Ascending aorta (tissue), 2 donors: ENCODE results near the gene WAS. TPM values are rescaled to one million over a fixed set of nuclear protein-coding genes. Genes with fewer than 3 reads are reported as not detected.
"Not testable (repeated sequence)": the region's sequence is repeated elsewhere in the genome, so short reads cannot be mapped to it uniquely, and the experiment has no call there.

ENCODE experiments used
- DNase-seq, 2 donors: peaks; one replicate each; pipeline ENCODE4 v3.0.0-alpha.2; 2019; ENCODE audit warnings: low spot score in 2 of 2
- H3K27ac ChIP-seq, 2 donors: fragments of 200-600 bp; sonication (generic); one replicate each; pipeline ENCODE4 v1.5.1; 2016 to 2017; ENCODE audit warnings: mild to moderate bottlenecking in 1 of 2
- H3K27me3 ChIP-seq: fragments of 200-600 bp; sonication (generic); one replicate; pipeline ENCODE4 v1.5.1; 2017
- H3K36me3 ChIP-seq, 2 donors: fragments of 200-600 bp; sonication (generic); one replicate each; pipeline ENCODE4 v1.5.1; 2016
- H3K4me1 ChIP-seq, 2 donors: fragments of 200-600 bp; sonication (generic); one replicate each; pipeline ENCODE4 v1.5.1; 2016 to 2017; ENCODE audit warnings: mild to moderate bottlenecking in 1 of 2
- H3K4me3 ChIP-seq, 2 donors: fragments of 200-600 bp; sonication (generic); one replicate each; pipeline ENCODE4 v1.5.1; 2016 to 2017; ENCODE audit warnings: mild to moderate bottlenecking in 1 of 2
- H3K9me3 ChIP-seq, 2 donors: fragments of 200-600 bp; sonication (generic); one replicate each; pipeline ENCODE4 v1.5.1; 2016
- CTCF ChIP-seq, 3 experiments: fragments of 200-600 bp in 2 of 3; fragments of 450-650 bp in 1 of 3; sonication (generic) in 2 of 3; IDR thresholded peaks; one replicate each; pipeline ENCODE4 v1.5.1; 2016 to 2019; ENCODE audit warnings: antibody characterized with exemption in 3 of 3, mild to moderate bottlenecking in 1 of 3, moderate library complexity in 1 of 3
- intact Hi-C: fragments of 100-400 bp; cut with DNase I; formaldehyde crosslinking; loops from one replicate; pipeline ENCODE4 v1.15.1; 2023
- total RNA-seq: library from RNA; depleted of rRNA; stranded (reverse); fragments of >200 nt; gene quantifications from one replicate; pipeline ENCODE4 v1.1.0, GENCODE V29; 2016

WAS gene
- total RNA-seq, 1 donor from 2014 or later: 29.5 TPM

GRCh38 chrX:48684134-48684533 is 535 bp downstream of the WAS start:
- intact Hi-C loops: no loop called here
- Histone ChIP-seq H3K4me3 (peak overlapping the region in 1 of 2 donors; percentile 37), H3K9me3 (no peaks in the 10 kb centered on the region), H3K4me1 (no peaks in the 10 kb centered on the region), H3K27me3 (no peaks in the 10 kb centered on the region), H3K27ac (no peak overlapping the region), H3K36me3 (no peaks in the 10 kb centered on the region)
- TF ChIP-seq CTCF (IDR thresholded peaks at IDR 0.05): no peak
- no peak for DNase-seq

- H3K27ac ChIP-seq: no peak overlapping the region
- no peaks in the 10 kb centered on the region for H3K27me3 ChIP-seq
- no peak for TF ChIP-seq CTCF (IDR thresholded peaks at IDR 0.05)
- H3K4me1 ChIP-seq: no peaks in the 10 kb centered on the region
- no peaks in the 10 kb centered on the region for H3K9me3 ChIP-seq
- intact Hi-C loops: no loop called here
- DNase-seq: no peak
- H3K36me3 ChIP-seq: no peaks in the 10 kb centered on the region
- no peak overlapping the region for H3K4me3 ChIP-seq
Measured at GRCh38 chrX:48685416-48685815, 1.8 kb downstream of the WAS start.

GRCh38 chrX:48688531-48689150 is 5.0 kb downstream of the WAS start:
- no peaks in the 10 kb centered on the region for H3K27me3 ChIP-seq
- no peaks in the 10 kb centered on the region for H3K4me1 ChIP-seq
- no peaks in the 10 kb centered on the region for H3K9me3 ChIP-seq
- no peak overlapping the region for H3K4me3 ChIP-seq
- H3K27ac ChIP-seq: no peak overlapping the region
- no peak for DNase-seq
- no peaks in the 10 kb centered on the region for H3K36me3 ChIP-seq
- TF ChIP-seq CTCF (IDR thresholded peaks at IDR 0.05): no peak
- intact Hi-C loops: no loop called here

- Histone ChIP-seq H3K36me3 (no peaks in the 10 kb centered on the region), H3K9me3 (no peaks in the 10 kb centered on the region), H3K27me3 (no peaks in the 10 kb centered on the region), H3K4me1 (no peaks in the 10 kb centered on the region), H3K4me3 (no peak overlapping the region), H3K27ac (no peak overlapping the region)
- DNase-seq: no peak
- TF ChIP-seq CTCF (IDR thresholded peaks at IDR 0.05): no peak
- intact Hi-C loops: no loop called here
Measured at GRCh38 chrX:48689208-48689920, 5.8 kb downstream of the WAS start.

- intact Hi-C loops: loop anchor here (10.0 kb wide), 1 partner anchor 117 kb away; the partner anchor contains the start of gene RBM3
Measured at GRCh38 chrX:48691746-48692145, 8.1 kb downstream of the WAS start.

GRCh38 chrX:48694776-48695533 is 11.4 kb downstream of the WAS start:
- no peak for DNase-seq
- H3K36me3 ChIP-seq: peaks cover 0 to 6% of the 10 kb centered on the region in 2 donors
- H3K27ac ChIP-seq: peak overlapping the region; percentile 87 to 92
- peak overlapping the region in 1 of 2 donors; percentile 88 for H3K4me3 ChIP-seq
- intact Hi-C loops: loop anchor here (10.0 kb wide), 1 partner anchor 120 kb away; the partner anchor contains the start of gene RBM3
- no peaks in the 10 kb centered on the region for H3K9me3 ChIP-seq
- no peaks in the 10 kb centered on the region for H3K27me3 ChIP-seq
- no peak for TF ChIP-seq CTCF (IDR thresholded peaks at IDR 0.05)
- H3K4me1 ChIP-seq: no peaks in the 10 kb centered on the region

More at GRCh38 chrX:48691746-48692145, 8.1 kb downstream of the WAS start:
- H3K36me3 ChIP-seq, H3K27me3 ChIP-seq, DNase-seq, H3K4me3 ChIP-seq, H3K4me1 ChIP-seq, H3K27ac ChIP-seq, H3K9me3 ChIP-seq: not testable (repeated sequence)
